HL-60/S4 treated with retinoic acid at 250 ng/mL for 4 days and 3 days (cell line): Measurements from ENCODE around the gene APLNR.

Experiments used
- in situ Hi-C: fragments of 300-500 bp; cut with MboI; formaldehyde crosslinking; loops from 2 replicates; pipeline ENCODE4 v1.7.0; 2022; ENCODE audit warnings: low sequenced_read_pairs

Gene APLNR

DNA sequence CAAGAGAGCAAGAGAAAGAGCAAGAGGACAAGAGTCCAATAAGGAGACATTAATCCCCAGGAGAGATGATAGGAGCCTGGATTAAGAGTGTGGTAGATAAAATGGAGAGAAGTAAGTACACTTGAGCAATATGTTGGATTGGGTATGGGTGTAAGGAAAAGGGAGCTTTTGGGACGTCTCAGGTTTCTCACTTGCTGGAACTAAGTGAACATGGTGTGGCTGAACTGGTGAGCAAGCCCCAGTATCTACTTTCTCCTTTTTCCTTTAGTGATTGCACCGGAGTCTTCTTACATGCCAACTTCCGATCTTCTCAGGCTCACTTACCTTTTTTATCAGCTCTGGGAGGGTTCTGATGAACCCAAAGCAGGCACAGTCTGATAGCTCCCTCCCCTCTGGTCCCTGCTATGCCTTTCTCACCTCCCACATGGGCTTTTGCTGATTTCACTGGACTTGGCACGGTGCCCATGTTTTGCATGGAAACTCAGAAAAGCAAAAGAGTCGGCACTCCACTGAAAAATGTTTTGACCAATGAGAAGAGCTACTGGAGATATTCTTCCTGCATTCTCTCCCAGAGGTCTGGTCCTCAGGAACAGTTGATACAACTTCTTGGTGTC lies 14.5 kb upstream of the APLNR start:
- in situ Hi-C loops: no loop called here

DNA sequence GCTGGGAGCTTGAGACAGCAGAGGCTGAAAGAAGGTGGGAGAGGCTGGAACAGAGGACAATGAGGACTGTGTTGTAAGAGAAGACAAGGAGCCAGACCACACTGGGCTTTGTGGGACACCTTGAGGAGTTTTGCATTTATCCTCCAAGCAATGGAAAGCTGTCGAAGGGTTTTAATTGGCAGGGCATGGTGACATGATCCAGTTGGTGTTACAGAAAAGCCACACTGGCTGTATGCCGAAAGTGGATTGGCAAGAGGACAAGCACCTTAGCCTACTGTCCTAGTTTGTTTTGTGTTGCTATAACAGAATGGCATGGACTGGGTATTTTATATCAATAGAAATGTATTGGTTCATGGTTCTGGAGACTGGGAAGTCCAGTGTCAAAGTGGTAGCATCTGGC lies 14.0 kb upstream of the APLNR start:
- in situ Hi-C loops: no loop called here

DNA sequence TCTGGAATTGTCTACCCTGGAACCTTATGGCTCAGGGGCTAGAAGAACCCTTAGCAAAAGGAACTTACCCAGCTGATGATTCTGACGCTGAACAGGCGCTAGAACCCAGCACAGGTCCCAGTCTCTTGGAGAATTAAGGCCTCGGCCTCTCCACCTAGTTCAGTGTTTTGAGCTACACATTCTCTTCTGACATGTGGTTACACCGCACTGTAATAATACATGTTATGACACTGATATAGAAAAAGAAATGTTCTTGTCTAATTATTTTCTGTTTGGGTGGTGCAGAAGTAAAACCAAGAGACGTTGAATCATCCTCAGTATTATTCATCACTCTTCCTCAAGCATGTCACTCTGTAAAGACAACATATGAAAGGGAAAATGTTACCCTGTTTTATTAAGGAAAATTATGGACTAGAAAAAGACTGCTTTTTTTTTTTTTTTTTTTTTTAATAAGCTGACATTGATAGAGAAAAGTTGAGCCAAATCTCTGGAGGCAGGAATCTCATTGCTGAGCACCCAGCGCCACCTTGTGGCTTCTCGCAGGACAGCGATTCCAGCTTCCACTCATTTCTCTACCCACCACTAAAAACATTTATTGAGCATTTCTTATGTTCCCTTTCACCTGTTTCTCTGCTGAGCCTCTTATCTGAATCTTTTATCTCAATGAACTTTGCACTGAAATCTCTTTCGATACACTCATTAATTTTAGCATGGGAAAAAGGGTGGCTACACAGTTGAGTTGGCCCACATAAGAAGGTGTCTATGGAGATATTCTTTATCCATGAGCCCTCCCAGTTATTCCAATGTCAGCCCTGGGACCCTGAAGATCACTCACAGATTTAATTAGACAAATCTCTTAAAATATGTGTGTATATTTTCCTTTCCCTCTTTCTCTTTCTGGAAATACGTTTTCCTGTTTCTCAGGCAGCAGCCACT lies 12.6 kb upstream of the APLNR start:
- in situ Hi-C loops: loop anchor here (25.0 kb wide), 1 partner anchor 412 kb away; no protein-coding TSS in a partner anchor

DNA sequence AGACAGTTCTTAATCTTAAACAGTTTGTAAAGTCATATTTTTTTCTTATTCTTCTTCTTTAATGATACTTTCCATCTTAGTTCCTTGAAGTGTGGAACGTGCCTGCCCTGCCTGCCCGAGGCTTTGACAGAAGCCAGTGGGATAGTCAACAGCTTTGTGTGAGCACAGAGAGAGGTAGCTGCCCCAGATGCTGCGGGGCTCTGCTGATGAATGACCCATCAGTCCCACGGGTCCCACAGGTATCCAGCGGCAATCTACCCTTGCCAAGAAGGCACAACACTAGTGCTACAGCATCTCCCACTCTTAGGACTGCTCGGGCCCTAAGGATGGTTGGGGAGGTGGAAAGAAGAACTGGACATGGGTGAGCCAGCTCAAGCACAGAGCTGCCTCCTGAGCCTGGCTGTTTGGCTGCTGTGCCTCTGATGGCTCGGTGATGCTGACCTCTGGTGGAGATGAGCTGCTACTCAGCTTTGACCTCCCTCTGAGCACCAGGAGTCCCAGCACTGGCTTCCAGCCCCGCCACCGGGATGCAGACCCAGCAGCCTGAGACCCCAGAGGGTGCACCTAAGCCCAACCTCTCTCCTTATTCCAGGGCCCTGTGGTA lies 11.8 kb upstream of the APLNR start:
- in situ Hi-C loops: loop anchor here (25.0 kb wide), 1 partner anchor 412 kb away; no protein-coding TSS in a partner anchor

DNA sequence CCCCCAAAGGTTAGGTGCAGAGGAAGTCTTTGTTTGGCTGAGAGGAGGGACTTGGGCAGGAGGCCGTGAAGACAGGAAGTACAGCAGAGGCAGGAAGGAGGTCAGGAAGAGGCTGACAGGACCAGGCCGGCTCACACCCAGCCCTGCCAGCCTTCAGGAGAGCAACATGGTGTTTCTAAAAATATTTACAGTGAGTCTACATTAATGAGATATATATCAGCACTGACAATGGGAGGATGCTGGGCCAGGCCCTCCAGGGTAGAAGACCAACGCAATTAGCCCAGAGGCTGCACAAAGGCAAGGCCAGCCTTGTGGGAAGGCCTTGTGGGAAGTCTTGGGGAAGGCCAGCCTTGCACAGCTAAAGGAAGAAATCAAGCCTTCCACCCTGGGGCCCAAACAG lies 7.9 kb upstream of the APLNR start:
- in situ Hi-C loops: loop anchor here (25.0 kb wide), 1 partner anchor 408 kb away; no protein-coding TSS in a partner anchor

DNA sequence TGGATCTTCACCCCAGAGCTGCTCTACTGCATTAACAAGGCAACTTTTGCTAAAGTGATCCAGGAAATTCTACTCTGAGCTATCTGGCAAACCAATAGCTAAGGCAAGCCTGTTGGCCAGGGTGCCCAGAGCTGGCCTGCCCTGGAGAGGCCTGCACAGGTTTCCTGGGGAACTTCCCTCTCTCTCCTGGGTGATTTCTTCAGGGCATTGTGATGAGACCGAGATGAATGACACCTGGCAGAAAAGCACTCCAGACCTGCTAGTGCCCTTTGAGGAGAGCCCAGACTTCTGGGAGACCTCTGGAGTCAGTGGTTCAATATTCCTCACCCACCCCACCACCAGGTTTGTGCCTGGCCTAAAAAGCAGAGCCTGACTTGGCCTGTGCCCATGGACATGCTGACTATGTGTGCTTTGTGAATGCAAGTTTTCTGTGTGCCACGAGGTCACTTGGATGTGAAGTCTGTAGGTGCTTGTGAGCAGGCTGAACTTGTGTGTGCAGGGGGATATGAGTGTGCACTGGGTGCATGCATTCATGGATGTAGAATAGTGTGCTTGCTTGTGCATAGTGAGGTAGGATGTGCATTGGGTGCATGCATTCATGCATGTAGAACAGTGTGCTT lies 4.4 kb upstream of the APLNR start:
- in situ Hi-C loops: loop anchor here (25.0 kb wide), 1 partner anchor 404 kb away; no protein-coding TSS in a partner anchor

DNA sequence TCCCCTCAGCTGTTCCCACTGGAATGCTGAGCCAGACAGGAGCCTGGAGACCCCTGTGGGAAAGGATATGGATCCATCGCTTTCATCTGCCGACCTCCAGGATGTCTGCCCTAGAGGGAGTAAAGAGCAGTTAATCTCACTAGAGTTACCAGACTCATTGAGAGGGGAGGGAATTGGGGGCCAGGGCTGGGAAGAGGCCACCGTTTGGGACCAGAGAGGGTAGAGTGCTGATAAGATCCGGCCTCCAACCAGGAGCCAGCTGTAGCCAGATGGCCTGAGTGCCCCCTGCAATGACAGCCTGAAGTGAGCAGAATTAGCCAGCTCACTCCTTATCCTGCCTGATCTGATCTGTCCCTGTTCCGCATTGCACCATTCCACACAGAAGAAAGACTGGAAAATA lies 3.7 kb upstream of the APLNR start:
- in situ Hi-C loops: loop anchor here (25.0 kb wide), 1 partner anchor 403 kb away; no protein-coding TSS in a partner anchor

DNA sequence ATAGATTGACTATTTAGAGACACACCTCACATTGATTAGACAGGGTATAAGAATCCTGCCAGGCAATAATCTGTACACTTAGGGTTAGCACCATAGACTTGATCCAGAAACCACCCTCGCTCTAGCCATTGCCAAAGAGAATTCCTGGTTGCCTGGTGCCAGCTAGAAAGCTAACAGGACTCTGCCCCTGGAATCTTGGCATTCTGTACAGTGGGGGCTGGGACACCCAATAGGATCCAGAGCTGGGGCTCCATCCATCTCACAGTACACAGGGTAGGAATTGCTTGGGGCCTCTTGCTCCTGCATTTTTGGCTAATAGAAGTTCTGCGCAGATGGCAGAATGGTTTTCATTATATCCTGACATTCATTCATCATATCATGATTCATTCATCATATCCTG lies 3.0 kb upstream of the APLNR start:
- in situ Hi-C loops: loop anchor here (25.0 kb wide), 1 partner anchor 403 kb away; no protein-coding TSS in a partner anchor

DNA sequence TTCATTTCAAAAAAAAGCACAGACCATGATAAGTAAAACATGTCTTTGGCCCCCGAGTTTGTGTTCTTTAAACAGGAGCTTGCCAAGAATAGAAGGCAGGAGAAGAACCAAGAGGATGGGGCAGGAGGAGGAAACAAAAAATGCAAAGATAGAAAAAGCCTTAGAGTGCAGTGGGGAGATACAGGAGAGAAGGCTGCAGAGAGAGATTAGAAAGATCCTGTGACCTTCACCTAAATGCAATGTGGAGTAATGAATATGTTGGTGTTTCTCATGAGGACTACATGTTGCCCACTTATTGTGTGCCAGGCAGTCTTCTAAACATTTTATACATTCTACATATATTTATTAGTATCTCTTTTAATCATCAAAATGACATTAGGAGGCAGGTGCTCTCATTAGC lies 2.3 kb upstream of the APLNR start:
- in situ Hi-C loops: loop anchor here (25.0 kb wide), 1 partner anchor 402 kb away; no protein-coding TSS in a partner anchor

DNA sequence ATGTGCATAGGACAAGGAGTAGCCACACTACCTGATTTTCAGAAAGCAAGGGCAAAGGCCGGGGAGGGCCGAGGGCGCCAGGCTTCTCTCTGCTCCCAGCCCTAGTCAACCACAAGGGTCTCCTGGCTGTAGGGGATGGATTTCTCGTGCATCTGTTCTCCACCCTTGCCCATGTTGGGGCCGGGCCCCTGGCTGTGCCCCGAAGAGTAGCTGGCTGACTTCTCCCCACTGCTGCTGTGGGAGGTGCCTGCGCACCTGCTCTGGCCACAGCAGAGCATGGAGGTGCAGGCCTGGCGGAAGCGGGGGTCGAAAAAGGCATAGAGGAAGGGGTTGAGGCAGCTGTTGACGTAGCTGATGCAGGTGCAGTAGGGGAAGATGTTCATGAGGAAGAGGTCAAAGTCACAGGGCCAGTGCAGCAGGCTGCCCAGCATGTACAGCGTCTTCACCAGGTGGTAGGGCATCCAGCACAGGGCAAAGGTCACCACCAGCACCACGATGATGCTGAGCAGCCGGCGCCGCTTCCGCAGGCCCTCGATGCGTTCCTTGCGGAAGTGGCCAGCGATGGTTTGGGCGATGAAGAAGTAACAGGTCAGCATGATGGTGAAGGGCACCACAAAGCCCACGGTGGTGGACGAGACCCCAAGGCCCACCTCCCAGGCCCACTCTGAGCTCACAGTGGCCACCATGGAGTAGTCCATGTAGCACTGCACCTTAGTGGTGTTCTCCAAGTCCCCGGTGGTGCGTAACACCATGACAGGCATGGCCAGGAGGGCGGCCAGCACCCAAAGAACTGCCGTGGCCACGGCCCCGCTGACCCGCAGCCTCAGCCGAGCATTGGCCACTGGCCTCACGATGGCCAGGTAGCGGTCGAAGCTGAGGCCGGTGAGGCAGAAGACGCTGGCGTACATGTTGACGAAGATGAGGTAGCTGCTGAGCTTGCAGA lies 1.0 kb downstream of the APLNR start:
- in situ Hi-C loops: loop anchor here (25.0 kb wide), 1 partner anchor 399 kb away; no protein-coding TSS in a partner anchor

DNA sequence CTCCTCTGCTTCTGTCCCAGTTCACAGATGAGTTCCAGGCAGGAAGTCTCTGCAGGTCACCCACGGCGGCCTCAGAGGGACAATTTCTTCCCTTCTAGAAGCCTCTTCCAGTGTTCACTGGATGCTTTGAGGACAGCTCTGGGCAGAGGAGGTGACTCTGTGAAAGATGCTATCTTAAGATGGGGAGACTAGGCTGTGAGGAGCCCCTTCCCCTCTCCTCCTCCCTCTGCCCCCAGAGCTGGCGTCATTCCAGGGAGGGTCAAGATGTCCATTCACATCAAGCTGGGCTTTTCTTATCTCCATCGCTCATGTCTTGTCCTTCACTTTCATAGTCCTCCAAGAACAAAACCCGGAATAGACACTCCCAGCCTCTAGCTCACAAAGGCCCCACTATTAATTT lies 3.3 kb downstream of the APLNR start:
- in situ Hi-C loops: loop anchor here (25.0 kb wide), 1 partner anchor 396 kb away; no protein-coding TSS in a partner anchor

DNA sequence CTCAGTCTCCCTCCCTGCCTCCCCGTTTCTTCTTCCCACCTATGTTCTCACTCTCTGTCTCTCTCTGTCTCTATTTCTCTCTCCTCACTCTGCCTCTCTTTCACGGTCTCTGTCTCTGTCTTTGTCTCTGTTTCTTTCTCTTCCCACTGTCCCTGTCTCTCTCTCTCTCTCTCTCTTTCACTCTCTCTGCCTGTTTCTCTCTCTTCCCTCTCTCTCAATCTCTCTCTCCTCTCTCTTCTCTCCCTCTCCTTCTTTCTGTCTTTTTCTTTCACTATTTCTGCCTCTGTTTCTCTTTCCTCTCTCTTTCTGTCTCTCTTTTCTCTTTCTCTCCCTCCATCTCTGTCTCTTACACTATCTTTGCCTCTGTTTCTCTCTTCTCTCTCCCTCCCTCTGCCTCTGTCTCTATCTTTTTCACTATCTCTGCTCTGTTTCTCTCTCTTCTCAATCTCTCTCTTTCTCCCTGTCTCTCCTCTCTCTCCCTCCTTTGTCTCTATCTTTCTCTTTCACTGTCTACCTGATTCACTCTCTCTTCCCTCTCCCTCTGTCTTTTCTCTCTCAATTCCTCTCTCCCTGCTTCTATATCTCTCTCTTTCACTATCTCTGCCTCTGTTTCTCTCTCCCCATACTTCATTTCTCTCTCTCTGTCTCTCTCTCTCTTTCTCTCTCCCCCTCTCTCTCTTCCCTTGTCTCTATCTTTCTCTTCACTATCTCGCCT lies 5.4 kb downstream of the APLNR start:
- in situ Hi-C loops: loop anchor here (25.0 kb wide), 1 partner anchor 394 kb away; no protein-coding TSS in a partner anchor

DNA sequence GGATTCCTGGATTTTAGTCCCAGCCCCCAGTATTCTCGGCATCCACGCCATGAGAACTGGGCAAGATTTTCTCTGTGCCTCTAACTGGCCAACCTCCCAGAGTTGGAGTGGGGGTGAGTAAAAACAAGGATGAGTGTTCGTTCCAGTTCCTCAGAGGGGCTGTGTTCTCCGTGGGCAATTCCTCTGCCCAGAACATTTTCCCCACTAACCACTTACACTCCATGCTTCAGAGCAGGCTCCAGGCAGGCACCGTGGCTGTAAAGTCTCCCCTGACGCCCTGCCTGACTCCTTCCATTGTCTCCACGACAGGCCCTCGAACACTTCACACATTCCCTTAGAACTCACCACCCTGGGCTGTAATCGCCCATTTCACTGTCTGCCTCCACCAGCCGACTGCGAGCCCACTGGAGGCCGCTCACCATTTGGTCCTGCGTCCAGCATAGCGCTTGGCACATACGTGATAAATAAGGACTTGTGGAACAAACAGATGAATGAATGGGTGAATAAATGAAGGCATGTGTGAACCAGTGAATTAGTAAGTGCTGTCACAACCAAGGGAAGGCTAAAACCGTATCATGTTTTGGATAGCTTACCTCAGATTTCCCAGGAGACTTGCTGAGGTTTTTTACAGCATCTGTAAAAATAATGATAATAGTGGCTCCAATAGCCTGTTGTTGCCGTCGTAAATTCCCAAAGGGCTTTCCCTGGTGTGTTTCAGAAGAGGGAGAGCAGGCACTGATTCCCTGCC lies 6.1 kb downstream of the APLNR start:
- in situ Hi-C loops: loop anchor here (25.0 kb wide), 1 partner anchor 394 kb away; no protein-coding TSS in a partner anchor

DNA sequence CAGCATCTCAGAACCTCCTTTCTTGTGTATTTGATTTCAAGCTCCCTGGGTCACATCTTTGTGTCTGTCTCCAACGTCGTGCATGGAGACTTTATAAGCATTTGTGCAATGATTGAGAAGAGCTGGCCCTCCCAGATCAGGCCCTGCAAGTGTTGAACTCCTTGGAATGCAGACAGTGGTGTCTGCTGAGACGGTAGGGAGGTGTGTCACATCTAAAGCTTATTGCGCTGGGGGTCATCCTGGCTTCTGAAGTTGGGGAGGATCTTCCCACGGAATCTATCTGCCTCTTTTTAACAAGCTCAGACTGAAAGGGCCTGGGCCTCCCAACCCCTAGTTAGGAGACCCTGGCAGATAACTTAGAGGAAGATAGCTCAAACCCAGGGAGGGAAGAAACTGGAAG lies 6.7 kb downstream of the APLNR start:
- in situ Hi-C loops: loop anchor here (25.0 kb wide), 1 partner anchor 393 kb away; no protein-coding TSS in a partner anchor

DNA sequence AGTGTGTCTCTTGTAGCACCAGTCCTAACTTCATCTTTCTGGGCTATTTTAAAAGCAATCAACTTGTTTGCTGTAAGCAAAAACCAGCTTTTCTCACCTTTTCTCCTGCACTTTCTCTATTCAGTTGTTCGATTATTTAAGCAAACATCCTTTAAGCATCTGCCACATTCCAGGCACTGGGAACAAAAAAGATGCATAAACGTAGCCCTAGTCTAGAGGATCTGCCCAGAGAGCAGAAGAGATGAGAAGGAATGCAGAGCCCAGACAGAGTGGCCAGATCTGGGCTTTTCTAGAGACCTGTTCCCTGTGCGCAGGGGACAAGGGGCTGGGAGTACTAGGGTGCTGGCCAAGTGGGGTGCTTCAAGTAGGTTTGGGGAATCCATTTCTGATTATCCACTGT lies 8.4 kb downstream of the APLNR start:
- in situ Hi-C loops: loop anchor here (25.0 kb wide), 1 partner anchor 391 kb away; no protein-coding TSS in a partner anchor

DNA sequence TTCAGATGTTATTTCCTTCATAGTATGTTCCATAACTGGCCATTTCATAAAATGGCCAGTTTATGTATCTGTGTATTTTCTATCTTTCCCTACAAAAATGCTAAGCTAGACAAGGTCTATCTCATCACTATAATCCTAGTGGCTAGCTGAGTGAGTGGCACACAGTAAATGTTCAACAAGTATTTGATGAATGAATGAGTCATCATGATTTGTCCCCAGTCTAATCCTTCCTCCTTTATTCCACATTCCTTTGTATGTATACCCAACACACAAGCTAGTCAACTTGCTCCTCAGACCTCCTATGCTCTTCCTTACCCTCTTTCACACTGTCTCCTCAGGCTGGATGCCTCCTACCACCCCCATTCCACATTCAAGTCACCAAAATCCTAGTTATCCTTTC lies 12.5 kb downstream of the APLNR start:
- in situ Hi-C loops: no loop called here

DNA sequence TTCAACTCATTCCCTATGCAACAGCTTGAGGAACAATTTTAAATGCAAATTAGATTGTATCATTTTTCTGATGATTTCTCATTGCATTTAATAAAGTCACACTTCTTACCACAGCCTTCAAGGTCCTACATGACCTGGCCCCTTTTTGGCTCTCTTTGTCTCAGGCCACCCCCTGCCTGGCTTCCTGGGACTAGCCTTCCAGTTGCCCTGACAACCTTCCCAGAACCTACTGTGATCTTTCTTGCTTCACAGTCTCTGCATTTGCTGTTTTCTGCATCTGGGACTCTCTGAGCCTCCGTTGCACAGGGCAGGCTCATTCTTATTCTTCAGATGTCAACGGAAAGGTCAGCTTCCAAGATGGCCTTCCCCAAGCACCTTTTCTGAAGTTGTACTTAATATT lies 12.9 kb downstream of the APLNR start:
- in situ Hi-C loops: no loop called here

DNA sequence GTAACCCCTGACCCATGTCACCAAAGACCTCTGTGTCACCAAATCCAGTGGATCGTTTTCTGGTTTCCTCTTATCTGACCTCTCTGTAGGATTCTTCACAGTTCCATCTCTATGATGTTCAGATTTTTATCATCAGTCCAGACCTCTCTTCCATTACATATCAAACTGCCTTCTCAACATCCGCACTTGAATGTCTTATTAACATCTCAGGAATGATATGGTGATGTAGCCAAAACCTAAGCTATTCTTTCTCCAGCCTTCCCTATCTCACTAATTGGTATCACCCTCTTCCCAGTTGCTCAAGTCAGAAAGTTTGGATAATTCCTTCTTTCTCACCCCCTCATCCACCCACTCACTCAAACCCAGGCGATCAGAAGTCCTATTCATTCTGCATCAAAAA lies 13.4 kb downstream of the APLNR start:
- in situ Hi-C loops: no loop called here
